HCEC 1CT (cell line): ENCODE results near the gene PRPF18.
A peak's percentile ranks its signal among the peaks of the same experiment; 100 is the strongest.

Source experiments
- DNase-seq: peaks from one replicate; pipeline ENCODE4 v3.0.0-alpha.2; 2017

The PRPF18 gene

DNA sequence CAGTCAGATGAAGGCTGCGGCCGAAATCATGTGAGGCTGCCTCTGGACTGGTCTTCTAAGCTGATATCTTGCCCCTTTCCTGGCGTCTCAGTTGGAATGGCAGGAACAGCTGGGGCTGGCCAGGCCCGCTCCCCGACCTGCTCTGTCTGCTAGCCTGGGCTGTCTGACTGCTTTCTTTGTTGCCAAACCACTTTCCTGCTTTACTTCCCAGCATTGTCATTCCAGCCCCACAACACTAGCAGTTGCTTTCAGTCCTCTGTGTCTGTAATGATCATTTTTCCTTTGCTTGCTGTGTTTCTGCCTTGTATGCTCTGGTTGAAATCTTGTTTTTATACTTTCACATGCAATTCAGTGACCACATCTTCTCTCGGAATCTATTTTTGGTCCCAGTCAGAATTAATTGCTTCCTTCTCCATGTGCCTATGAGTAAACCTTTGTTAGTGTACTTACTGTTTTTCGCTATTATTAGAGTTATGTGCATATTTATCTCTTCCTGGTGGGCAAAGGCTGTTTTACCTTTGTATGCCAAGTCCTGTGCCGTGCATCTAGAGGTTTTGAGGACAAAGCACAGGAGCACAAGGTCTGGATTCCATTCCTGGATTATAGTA, 21.6 kb downstream of the PRPF18 start:
- DNase-seq, result no peak

DNA sequence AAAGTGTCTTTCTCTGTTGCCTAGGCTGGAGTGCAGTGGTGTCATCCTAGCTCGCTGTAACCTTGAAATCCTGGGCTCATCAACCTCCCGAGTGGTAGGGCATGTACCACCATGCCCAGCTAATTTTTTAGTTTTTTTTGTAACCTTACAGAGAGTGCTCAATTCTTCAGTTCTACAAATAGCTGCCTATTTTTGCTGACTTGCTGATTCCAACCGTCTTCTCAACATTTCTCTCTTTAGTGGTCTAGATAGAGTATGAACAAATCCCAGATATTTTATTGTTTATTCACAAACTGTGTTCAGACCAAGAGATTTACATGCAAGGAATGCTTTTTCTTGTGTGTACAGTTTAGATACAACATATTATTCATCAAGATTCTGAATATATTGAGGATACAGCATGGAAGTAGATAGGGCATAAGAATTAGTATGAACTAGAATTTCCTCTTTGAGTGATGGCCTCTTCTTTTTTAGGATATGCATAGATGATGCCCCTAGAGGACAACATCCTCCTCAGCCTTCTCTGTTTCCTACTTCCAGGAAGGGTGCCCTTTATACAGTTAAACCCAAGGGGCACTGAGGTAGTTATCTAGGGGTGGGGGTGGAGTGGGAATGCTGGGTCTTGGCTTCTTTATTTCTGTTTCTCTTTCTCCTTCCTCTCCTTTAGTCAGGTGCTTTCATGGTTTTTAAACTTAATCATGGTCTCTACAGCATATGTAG, 26.0 kb downstream of the PRPF18 start:
- DNase-seq, result no peak

DNA sequence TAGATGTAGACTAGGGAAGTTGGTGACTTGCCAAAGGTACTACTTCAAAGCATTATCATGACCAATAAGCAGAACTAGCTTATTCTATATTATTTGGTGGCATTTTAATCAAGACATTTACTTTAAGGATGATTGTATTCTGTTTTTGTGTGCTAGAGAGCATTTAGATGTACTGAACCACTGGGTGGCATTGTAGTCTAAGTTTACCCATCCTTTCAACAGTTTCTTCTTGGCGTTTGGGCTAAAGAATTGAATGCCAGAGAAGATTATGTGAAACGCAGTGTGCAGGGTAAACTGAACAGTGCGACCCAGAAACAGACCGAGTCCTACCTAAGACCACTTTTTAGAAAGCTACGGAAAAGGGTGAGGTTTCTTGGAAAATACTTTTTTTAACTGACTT, 26.8 kb downstream of the PRPF18 start:
- DNase-seq, result peak; percentile 44

DNA sequence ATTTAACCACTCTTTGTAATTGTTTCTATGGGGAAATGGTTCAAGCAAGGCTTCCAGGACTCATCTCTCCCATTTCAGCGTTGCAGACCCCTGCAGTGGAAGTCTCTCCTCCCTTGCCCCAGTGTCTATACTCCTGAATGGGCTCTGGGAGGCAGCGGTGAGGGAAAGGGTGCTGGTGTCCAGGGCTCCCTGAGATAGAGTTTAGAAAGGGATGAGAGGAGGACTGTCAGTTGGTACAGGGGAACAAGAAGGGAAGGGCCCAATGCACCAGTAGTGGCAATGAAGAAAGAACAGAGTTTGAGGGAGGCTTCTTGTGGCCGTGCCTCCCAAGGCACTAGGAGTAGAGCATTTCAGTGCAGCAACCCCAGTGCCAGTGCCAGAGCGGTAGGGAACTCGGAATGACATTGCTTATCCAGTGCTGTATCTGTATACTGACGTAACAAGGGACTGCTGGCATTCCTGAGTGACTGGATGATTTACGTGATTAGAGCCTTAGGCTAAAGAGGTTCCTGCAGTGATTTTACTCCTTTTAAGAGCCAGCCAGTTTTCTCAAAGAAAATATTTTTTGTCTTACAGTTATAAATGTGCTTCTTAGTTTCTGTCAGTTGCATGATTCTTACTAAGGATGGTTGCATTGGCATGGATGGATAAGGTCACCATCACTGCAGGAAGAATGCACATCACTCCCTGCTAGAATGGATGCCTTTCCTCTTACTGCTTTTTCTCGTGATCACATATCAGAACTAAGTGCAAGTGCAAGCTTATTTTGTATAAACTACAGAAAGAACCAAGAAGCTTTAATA, 28.0 kb downstream of the PRPF18 start:
- no peak for DNase-seq

- no peak for DNase-seq
These were observed 29.0 kb downstream of the PRPF18 start for GRCh38 chr10:13615650-13616300.

- peak; percentile 27 for DNase-seq
These were observed 30.4 kb downstream of the PRPF18 start for GRCh38 chr10:13617116-13617515.

DNA sequence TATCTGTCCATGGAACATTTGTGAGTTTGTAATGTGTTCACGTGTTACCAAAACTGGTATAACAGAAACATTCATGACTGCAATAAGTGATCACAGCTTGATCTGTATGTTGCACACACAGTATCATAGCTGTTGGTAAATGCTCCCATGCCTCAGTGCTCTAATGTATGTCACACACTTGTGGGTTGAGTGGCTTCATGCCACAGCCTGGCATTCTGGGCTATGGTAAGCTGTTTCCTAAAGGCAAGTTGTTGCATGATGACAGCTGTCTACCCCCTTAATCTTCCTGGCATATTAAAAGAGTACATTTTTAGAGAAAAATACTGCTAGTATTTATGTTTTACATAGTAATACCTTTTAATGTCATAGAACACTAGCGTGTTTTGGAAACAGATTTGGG, 35.2 kb downstream of the PRPF18 start:
- no peak for DNase-seq

GRCh38 chr10:13624630-13625029, 37.9 kb downstream of the PRPF18 start:
- DNase-seq, result no peak

GRCh38 chr10:13627459-13628310, 40.9 kb downstream of the PRPF18 start:
- DNase-seq, result no peak

DNA sequence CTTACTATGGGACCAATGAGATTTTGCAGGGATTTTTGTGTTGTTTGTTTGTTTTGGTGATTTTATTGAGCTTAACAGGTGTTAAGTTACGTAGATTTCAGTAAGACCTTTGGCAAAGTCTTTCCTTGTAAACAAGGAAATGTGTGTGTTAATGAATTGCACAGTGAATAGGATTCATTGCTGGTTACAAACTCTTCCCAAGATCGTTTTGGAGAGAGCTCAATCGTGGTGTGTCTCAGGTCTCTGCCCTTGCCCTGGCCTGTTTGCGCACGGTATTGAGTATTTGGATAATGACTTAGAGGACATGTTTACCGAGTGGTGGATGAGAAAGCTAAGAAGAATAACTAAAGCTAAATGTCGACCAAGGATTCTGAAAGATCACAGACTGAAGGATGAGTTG, 41.9 kb downstream of the PRPF18 start:
- DNase-seq, result no peak

DNA sequence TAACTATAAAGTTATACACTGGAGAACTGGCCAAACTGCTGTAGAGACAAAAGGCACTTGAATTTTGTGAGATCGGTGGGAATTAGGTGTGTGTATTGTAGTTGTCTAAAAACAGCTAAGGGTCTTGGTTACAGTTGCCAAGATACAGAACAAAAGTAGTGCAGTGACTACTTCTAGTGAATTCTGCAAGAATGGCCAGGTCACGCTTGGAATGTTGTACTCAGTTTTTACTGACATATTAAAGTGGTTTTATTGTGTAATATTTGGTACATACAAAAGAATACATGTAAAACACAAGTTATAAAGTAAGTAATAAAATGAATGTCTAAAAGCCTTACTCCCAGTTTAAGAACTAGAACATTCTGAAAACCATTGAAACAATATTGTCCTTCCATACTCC, 42.4 kb downstream of the PRPF18 start:
- DNase-seq, result no peak

- DNase-seq, result no peak
These were observed 43.5 kb downstream of the PRPF18 start for GRCh38 chr10:13630231-13630630.

GRCh38 chr10:13631594-13631993, 44.8 kb downstream of the PRPF18 start:
- no peak for DNase-seq

- no peak for DNase-seq
These were observed 45.7 kb downstream of the PRPF18 start for GRCh38 chr10:13632440-13632839.

DNA sequence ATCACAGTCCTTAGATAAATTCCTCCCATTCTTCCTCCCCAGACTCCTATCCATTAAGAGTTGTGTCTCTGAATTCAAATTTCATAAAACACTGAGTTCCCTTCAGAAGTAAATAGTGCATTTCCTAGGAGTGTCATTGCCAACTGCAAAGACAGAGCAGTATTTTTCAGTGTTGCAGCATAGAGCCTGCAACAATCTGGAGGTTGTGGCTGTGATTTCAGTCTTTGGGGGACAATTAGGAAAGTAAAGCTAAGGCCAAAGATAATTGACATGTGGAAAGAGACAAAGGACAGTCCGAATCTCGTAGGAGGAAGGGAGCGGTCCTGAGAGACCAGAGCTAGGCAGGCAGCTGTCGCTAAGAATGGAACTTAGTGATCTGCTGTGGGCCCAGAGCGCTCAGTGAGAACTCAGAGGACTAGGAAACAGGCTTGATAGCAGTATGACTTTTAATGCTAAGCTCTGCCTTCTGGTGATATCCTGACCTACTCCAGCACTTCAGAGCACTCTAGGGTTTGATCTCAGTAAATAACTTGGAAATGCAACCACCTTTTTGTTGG, 46.2 kb downstream of the PRPF18 start:
- DNase-seq, result no peak

- no peak for DNase-seq
These were observed 46.9 kb downstream of the PRPF18 start for GRCh38 chr10:13633689-13634088.

- DNase-seq, result no peak
These were observed 47.4 kb downstream of the PRPF18 start for GRCh38 chr10:13634207-13634606.

- no peak for DNase-seq
These were observed 50.0 kb downstream of the PRPF18 start for GRCh38 chr10:13636776-13637175.

DNA sequence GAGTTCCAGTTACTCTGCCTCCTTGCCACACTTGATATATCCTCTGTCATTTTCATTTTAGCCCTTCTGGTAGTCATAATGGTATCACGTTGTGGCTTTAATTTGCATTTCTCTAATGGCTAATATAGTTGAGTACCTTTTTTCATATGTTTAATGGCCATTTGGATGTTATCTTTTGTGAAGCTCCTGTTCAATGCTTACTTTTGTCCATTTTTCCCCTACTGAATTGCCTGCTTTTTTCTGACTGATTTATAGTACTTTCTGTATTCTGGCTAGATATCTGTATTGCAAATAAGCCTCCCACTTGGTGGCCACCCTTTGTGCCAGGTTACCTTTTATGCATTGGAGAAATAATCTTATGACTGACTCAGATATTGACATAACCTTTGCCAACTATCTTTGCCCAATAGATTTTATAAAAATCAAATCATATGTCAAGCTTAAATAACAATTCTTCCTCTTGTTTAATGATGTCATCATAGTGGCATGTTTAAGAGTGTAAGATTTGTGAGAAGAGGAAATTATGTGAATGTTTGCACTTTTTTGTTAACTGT, 50.6 kb downstream of the PRPF18 start:
- DNase-seq, result no peak

- DNase-seq, result no peak
These were observed 51.1 kb downstream of the PRPF18 start for GRCh38 chr10:13637894-13638293.

DNA sequence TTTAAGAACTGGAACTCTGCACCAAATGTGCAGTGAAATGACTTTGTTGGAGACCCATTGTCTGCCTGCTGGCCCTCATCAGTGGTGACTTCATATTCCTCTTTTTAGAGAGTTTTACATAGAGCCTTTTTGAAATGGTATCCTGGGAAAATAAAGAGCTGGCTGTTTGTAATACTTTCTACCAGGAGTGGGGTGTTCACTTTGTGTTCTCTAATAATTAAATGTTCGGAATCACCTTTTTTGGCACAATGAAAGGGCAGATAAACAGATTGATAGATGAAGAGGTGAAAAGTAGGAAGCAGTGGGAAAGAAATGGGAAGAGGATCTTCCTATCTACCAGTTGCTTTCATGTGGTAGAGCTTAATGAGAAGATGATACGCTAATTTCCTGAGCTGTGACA, 55.5 kb downstream of the PRPF18 start:
- no peak for DNase-seq

GRCh38 chr10:13643016-13643415, 56.3 kb downstream of the PRPF18 start:
- no peak for DNase-seq
